A673 (cell line): Measurements from ENCODE around the gene C3orf18.

Experiments
- CTCF ChIP-seq: fragments of 300-800, 200-600 bp; sonication (generic); conservative IDR thresholded peaks from 2 replicates; pipeline ENCODE4 v1.5.1; 2017; ENCODE audit warnings: low read depth, mild to moderate bottlenecking, antibody characterized with exemption, low read length, moderate library complexity, mixed read lengths
- EZH2 ChIP-seq: fragments of 200-600 bp; sonication (generic); IDR thresholded peaks from 2 replicates; pipeline ENCODE4 v1.6.1; 2017; ENCODE audit warnings: borderline replicate concordance, low read depth, mild to moderate bottlenecking, mixed read lengths, antibody characterized with exemption, low read length; ENCODE audit not compliant: poor library complexity, severe bottlenecking

GRCh38 chr3:50531201-50531600 lies 36.3 kb downstream of the C3orf18 start:
- no peak for TF ChIP-seq CTCF
- no peak for TF ChIP-seq EZH2
